Neuronal stem cell (in vitro differentiated cells): Measurements from ENCODE around the gene THAP5.

Source experiments
- DNase-seq: peaks from one replicate; pipeline ENCODE4 v3.0.0-alpha.2; 2013; ENCODE audit warnings: low spot score
- H2AFZ ChIP-seq: one replicate; pipeline ENCODE4 v1.6.1; 2013; ENCODE audit warnings: mild to moderate bottlenecking, low read length, inconsistent platforms
- H2AK5ac ChIP-seq: 2 replicates; pipeline ENCODE4 v1.6.1; 2013; ENCODE audit warnings: low read depth, mild to moderate bottlenecking, inconsistent platforms, low read length, moderate library complexity, mixed read lengths
- H2BK120ac ChIP-seq: 2 replicates; pipeline ENCODE4 v1.6.1; 2013; ENCODE audit warnings: low read depth, mild to moderate bottlenecking, inconsistent platforms, low read length, moderate library complexity, mixed read lengths
- H2BK12ac ChIP-seq: one replicate; pipeline ENCODE4 v1.6.1; 2013; ENCODE audit warnings: low read length, inconsistent platforms
- H2BK15ac ChIP-seq: 2 replicates; pipeline ENCODE4 v1.6.1; 2013; ENCODE audit warnings: mild to moderate bottlenecking, low read length, inconsistent platforms, mixed read lengths
- H2BK5ac ChIP-seq: one replicate; pipeline ENCODE4 v1.6.1; 2013; ENCODE audit warnings: inconsistent platforms, mild to moderate bottlenecking, low read length, moderate library complexity
- H3K14ac ChIP-seq: one replicate; pipeline ENCODE4 v1.6.1; 2013; ENCODE audit warnings: low read length, inconsistent platforms
- H3K18ac ChIP-seq: 2 replicates; pipeline ENCODE4 v1.6.1; 2013; ENCODE audit warnings: low read length, inconsistent platforms
- H3K23ac ChIP-seq: 2 replicates; pipeline ENCODE4 v1.6.1; 2013; ENCODE audit warnings: low read depth, mild to moderate bottlenecking, mixed read lengths, low read length, inconsistent platforms; ENCODE audit not compliant: poor library complexity
- H3K27ac ChIP-seq: replicated peaks from 3 replicates; pipeline ENCODE4 v1.5.1; 2013; ENCODE audit warnings: low read length, inconsistent platforms
- H3K27me3 ChIP-seq, 3 experiments: 2 replicates each; pipeline ENCODE4 v1.6.1; 2013; ENCODE audit warnings: low read length in 3 of 3, mild to moderate bottlenecking in 2 of 3, inconsistent platforms in 1 of 3, low read depth in 1 of 3, mixed read lengths in 1 of 3, moderate library complexity in 1 of 3; ENCODE audit not compliant: control insufficient read depth in 3 of 3, insufficient read depth in 3 of 3
- H3K36me3 ChIP-seq, 2 donors: replicated peaks in 1 of 2; 2 replicates each; pipeline ENCODE4 v1.6.1; 2013; ENCODE audit warnings: low read length in 2 of 2; ENCODE audit not compliant: control insufficient read depth in 2 of 2, insufficient read depth in 2 of 2
- H3K4ac ChIP-seq: 2 replicates; pipeline ENCODE4 v1.6.1; 2013; ENCODE audit warnings: inconsistent platforms, mild to moderate bottlenecking, low read length, moderate library complexity
- H3K4me1 ChIP-seq, 2 donors: 1 replicate in 1 of 2; 2 replicates in 1 of 2; pipeline ENCODE4 v1.6.1; 2013; ENCODE audit warnings: low read length in 2 of 2, low read depth in 1 of 2; ENCODE audit not compliant: control insufficient read depth in 2 of 2, insufficient read depth in 1 of 2
- H3K4me2 ChIP-seq: one replicate; pipeline ENCODE4 v1.6.1; 2013; ENCODE audit warnings: mild to moderate bottlenecking, low read length, inconsistent platforms; ENCODE audit not compliant: insufficient read depth, poor library complexity, severe bottlenecking
- H3K4me3 ChIP-seq, 2 donors: 2 replicates each; pipeline ENCODE4 v1.5.1; 2013; ENCODE audit warnings: low read length in 2 of 2, mild to moderate bottlenecking in 2 of 2, inconsistent platforms in 1 of 2, moderate library complexity in 1 of 2
- H3K79me1 ChIP-seq: one replicate; pipeline ENCODE4 v1.6.1; 2013; ENCODE audit warnings: low read depth, mild to moderate bottlenecking, inconsistent platforms, low read length, moderate library complexity
- H3K9ac ChIP-seq: one replicate; pipeline ENCODE4 v1.6.1; 2013; ENCODE audit warnings: mild to moderate bottlenecking, low read depth, low read length, inconsistent platforms; ENCODE audit not compliant: poor library complexity
- H3K9me3 ChIP-seq, 2 donors: replicated peaks in 1 of 2; 2 replicates each; pipeline versions ENCODE3 to v1.6.1; 2013; ENCODE audit warnings: low read length in 2 of 2, mild to moderate bottlenecking in 2 of 2, inconsistent platforms in 1 of 2, low read depth in 1 of 2, mixed read lengths in 1 of 2, moderate library complexity in 1 of 2; ENCODE audit not compliant: control insufficient read depth in 2 of 2, insufficient read depth in 1 of 2
- H4K8ac ChIP-seq: one replicate; pipeline ENCODE4 v1.6.1; 2013; ENCODE audit warnings: low read depth, mild to moderate bottlenecking, inconsistent platforms, low read length, moderate library complexity
- H4K91ac ChIP-seq: one replicate; pipeline ENCODE4 v1.6.1; 2013; ENCODE audit warnings: low read length, low read depth, mild to moderate bottlenecking, inconsistent platforms; ENCODE audit not compliant: poor library complexity
- WGBS, 2 donors: extraction: QIAGEN DNeasy Blood & Tissue Kit; methylation state at CpG; one replicate each; pipeline ENCODE4 v1.1.7; 2013; ENCODE audit warnings: missing lambda C conversion rate in 2 of 2, mixed read lengths in 1 of 2; ENCODE audit not compliant: insufficient read length in 2 of 2, insufficient replicate concordance in 1 of 2; ENCODE audit errors: extremely low coverage in 2 of 2; 5-methylcytosine and 5-hydroxymethylcytosine counted together

Gene THAP5

DNA sequence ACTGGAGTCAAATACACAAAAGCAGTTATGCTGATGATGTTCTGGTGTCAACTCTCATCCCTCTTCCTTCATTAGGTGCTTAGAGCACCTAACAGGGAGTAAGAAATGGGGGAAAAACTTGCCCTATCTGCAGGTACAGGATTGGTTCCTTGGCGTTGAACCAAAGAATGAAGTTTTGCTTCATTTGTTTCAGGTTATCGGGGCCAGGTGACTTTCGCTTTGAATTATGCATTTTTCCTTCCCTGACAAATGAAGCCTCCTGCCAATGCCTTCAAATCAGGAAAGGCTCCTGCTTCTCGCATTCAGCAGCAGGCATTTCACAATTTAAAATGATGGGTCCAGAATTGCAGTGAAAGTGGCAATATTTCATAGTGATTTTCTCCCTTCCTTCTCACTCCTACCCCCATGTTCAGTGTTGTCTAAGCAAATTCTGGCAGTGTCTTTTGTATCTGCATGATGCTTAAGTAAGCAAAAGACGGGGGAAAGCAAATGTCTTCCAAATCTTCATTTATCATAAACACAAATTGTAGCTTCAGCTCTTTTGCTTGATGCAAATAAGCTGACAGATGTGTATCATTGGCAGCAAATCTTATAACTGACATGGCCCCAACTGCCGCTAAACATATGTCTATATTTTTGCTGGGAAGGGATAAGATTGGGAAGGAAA is 29.5 kb upstream of the THAP5 start:
- Histone ChIP-seq H3K18ac (no peak overlapping the region), H3K4me2 (no peak overlapping the region), H3K4ac (no peak overlapping the region), H3K9ac (no peak overlapping the region), H3K36me3 (no peaks in the 10 kb centered on the region), H2BK120ac (no peak overlapping the region), H2BK5ac (no peak overlapping the region), H3K23ac (no peak overlapping the region), H2AK5ac (no peak overlapping the region), H2BK12ac (no peak overlapping the region), H3K4me1 (peaks cover 2 to 17% of the 10 kb centered on the region in 2 donors), H3K27me3 (no peaks in the 10 kb centered on the region), H3K9me3 (no peaks in the 10 kb centered on the region), H3K27ac (no peak overlapping the region), H3K79me1 (no peaks in the 10 kb centered on the region), H3K4me3 (no peak overlapping the region), H3K14ac (no peak overlapping the region), H4K8ac (no peak overlapping the region), H4K91ac (no peak overlapping the region), H2AFZ (no peak overlapping the region), H2BK15ac (no peak overlapping the region)
- WGBS, 2 donors = no CpG with 5 or more reads among the region's 6 CpGs
- no peak for DNase-seq

DNA sequence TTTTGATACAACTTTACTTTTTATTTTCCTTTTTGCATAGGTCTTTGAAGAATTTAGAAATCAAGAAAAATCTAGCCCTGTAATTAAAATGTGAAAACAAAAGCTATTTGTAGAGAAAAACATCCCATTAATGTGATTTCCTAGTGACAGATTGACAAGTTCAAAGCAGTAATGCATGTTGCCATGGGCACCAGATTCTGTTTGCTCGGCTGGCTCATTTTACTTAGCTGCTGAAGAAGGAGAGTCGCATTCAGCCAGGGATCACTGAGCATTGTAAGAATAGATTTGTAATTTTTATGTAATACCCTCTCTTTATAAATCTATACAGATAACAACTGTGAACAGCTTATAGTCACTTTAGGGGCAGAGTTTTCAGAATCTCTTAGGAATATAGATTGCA is 28.6 kb upstream of the THAP5 start:
- no peak for DNase-seq

DNA sequence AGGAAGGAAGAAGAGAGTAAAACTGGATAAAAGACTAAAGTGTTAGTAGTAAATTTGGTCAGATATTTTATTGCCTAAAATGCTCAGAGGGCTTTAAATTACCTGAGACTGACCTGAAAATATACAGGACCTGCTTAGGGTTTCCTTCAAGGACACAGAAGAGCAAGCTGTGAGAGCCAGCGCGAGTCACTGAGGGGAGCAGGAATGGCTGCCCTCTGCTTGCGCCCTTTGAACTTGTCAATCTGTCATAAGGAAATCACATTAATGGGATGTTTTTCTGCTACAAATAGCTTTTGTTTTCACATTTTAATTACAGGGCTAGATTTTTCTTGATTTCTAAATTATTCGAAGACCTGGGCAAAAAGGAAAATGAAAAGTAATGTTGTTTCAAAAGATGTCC is 27.1 kb upstream of the THAP5 start:
- no peaks in the 10 kb centered on the region for H3K9me3 ChIP-seq
- H3K79me1 ChIP-seq = no peaks in the 10 kb centered on the region
- no peak overlapping the region for H4K8ac ChIP-seq
- no peak overlapping the region for H3K18ac ChIP-seq
- H2AK5ac ChIP-seq = no peak overlapping the region
- DNase-seq = no peak
- no peak overlapping the region for H4K91ac ChIP-seq
- H3K27ac ChIP-seq = no peak overlapping the region
- no peak overlapping the region for H3K4ac ChIP-seq
- no peak overlapping the region for H3K23ac ChIP-seq
- H2BK15ac ChIP-seq = no peak overlapping the region
- peaks cover 5 to 22% of the 10 kb centered on the region in 2 donors for H3K4me1 ChIP-seq
- no peak overlapping the region for H3K4me3 ChIP-seq
- no peak overlapping the region for H2BK120ac ChIP-seq
- WGBS, 2 donors = no CpG with 5 or more reads among the region's 4 CpGs
- H3K4me2 ChIP-seq = no peak overlapping the region
- no peak overlapping the region for H2BK12ac ChIP-seq
- no peak overlapping the region for H2AFZ ChIP-seq
- H3K9ac ChIP-seq = no peak overlapping the region
- no peak overlapping the region for H3K14ac ChIP-seq
- no peak overlapping the region for H2BK5ac ChIP-seq
- no peaks in the 10 kb centered on the region for H3K27me3 ChIP-seq
- H3K36me3 ChIP-seq = no peaks in the 10 kb centered on the region

More for the DNA sequence above, 28.6 kb upstream of the THAP5 start:
- no CpG with 5 or more reads among the region's 2 CpGs for WGBS, 2 donors
- H3K9me3 ChIP-seq = no peaks in the 10 kb centered on the region
- no peak overlapping the region for H3K14ac ChIP-seq
- H3K79me1 ChIP-seq = no peaks in the 10 kb centered on the region
- H2BK12ac ChIP-seq = no peak overlapping the region
- no peak overlapping the region for H4K8ac ChIP-seq
- no peak overlapping the region for H3K27ac ChIP-seq
- no peak overlapping the region for H3K4me2 ChIP-seq
- no peaks in the 10 kb centered on the region for H3K36me3 ChIP-seq
- H3K4me3 ChIP-seq = no peak overlapping the region
- H2AK5ac ChIP-seq = no peak overlapping the region
- H3K27me3 ChIP-seq = no peaks in the 10 kb centered on the region
- H3K18ac ChIP-seq = no peak overlapping the region
- H3K23ac ChIP-seq = no peak overlapping the region
- no peak overlapping the region for H3K4ac ChIP-seq
- H2BK15ac ChIP-seq = no peak overlapping the region
- no peak overlapping the region for H2AFZ ChIP-seq
- H4K91ac ChIP-seq = no peak overlapping the region
- H2BK120ac ChIP-seq = no peak overlapping the region
- peaks cover 2 to 18% of the 10 kb centered on the region in 2 donors for H3K4me1 ChIP-seq
- H2BK5ac ChIP-seq = no peak overlapping the region
- H3K9ac ChIP-seq = no peak overlapping the region

DNA sequence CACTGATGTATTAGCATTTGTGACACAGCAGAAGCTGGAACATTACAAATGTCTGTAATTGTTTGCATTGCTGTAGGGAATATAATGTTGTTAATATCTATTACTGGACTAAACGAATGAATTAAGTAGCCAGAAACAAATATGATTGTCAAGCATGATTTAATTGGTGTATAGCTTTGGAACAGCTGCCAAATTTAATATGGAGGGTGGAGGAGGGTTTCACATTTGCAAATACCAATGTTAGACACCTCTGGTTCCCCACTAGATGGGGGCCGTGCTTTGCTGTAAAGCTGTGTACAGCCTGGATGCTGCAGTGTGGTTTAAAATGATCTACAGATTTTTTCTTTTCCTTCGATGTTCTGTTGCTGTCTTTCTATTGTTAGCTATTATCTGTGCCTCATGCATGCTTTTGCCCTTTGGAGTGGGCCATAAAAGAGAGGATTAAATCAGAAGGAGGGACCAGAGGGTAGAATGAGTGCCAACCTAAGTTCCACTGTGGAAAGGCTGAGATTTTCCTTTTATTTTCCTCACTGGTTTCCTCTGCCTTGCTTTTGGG is 23.2 kb upstream of the THAP5 start:
- Histone ChIP-seq H3K9me3 (no peaks in the 10 kb centered on the region), H4K91ac (no peak overlapping the region), H3K36me3 (no peaks in the 10 kb centered on the region), H2AK5ac (no peak overlapping the region), H3K14ac (no peak overlapping the region), H3K23ac (no peak overlapping the region), H3K4me1 (peaks cover 5 to 11% of the 10 kb centered on the region in 2 donors), H2BK5ac (no peak overlapping the region), H2AFZ (peak overlapping the region; percentile 81), H3K4me3 (no peak overlapping the region), H4K8ac (no peak overlapping the region), H3K9ac (no peak overlapping the region), H3K27ac (no peak overlapping the region), H3K4ac (no peak overlapping the region), H2BK120ac (no peak overlapping the region), H3K27me3 (no peaks in the 10 kb centered on the region), H3K4me2 (no peak overlapping the region), H2BK12ac (no peak overlapping the region), H2BK15ac (no peak overlapping the region), H3K18ac (no peak overlapping the region), H3K79me1 (no peaks in the 10 kb centered on the region)
- no peak for DNase-seq
- no CpG with 5 or more reads among the region's 3 CpGs for WGBS, 2 donors
